ENCODE data around the gene KCNQ4.

Gene KCNQ4

GRCh38 chr1:40823345-40823744 lies 39.8 kb downstream of the KCNQ4 start:
- no peak overlapping the region for H3K4me3 ChIP-seq (ENCODE audit: low read depth, low read length)
- ChIA-PET CTCF (interaction anchor here (0.7 kb wide), 1 partner anchor 213 kb away, joined by 3 read pairs; no protein-coding TSS in a partner anchor), POLR2A (no interaction called here)
- no peak for TF ChIP-seq CTCF (IDR thresholded peaks at IDR 0.05; ENCODE audit: insufficient read depth, low read length, missing control alignments)
- no peak for DNase-seq (ENCODE audit: low read depth, low spot score)

- ChIA-PET POLR2A (interaction anchor here (1.5 kb wide), 1 partner anchor 132 kb away, joined by 5 read pairs; the partner anchor contains the start of gene NFYC), CTCF (interaction anchor here (0.7 to 1.9 kb wide), 2 partner anchors 126 to 213 kb away, joined by 3 to 7 read pairs; no protein-coding TSS in a partner anchor)
- DNase-seq (ENCODE audit: low read depth, low spot score) = no peak
- no peak overlapping the region for H3K4me3 ChIP-seq (ENCODE audit: low read depth, low read length)
- TF ChIP-seq CTCF (IDR thresholded peaks at IDR 0.05; ENCODE audit: insufficient read depth, low read length, missing control alignments) = no peak
These were observed 40.4 kb downstream of the KCNQ4 start for GRCh38 chr1:40823983-40824382.

GRCh38 chr1:40824591-40825434 lies 41.2 kb downstream of the KCNQ4 start:
- ChIA-PET POLR2A (interaction anchor here (1.5 kb wide), 1 partner anchor 133 kb away, joined by 5 read pairs; the partner anchor contains the start of gene NFYC), CTCF (interaction anchor here (1.0 to 1.9 kb wide), 4 partner anchors 20 to 125 kb away, joined by 3 to 9 read pairs (median 6); no protein-coding TSS in a partner anchor)
- TF ChIP-seq CTCF (IDR thresholded peaks at IDR 0.05; ENCODE audit: insufficient read depth, low read length, missing control alignments) = no peak
- no peak overlapping the region for H3K4me3 ChIP-seq (ENCODE audit: low read depth, low read length)
- DNase-seq (ENCODE audit: low read depth, low spot score) = peak; percentile 49

- no peak for DNase-seq (ENCODE audit: low read depth, low spot score)
- no peak overlapping the region for H3K4me3 ChIP-seq (ENCODE audit: low read depth, low read length)
- CTCF ChIA-PET = interaction anchor here (1.0 to 1.9 kb wide), 4 partner anchors 20 to 124 kb away, joined by 3 to 9 read pairs (median 6); no protein-coding TSS in a partner anchor
- TF ChIP-seq CTCF (IDR thresholded peaks at IDR 0.05; ENCODE audit: insufficient read depth, low read length, missing control alignments) = no peak
- POLR2A ChIA-PET = interaction anchor here (1.5 kb wide), 1 partner anchor 134 kb away, joined by 5 read pairs; the partner anchor contains the start of gene NFYC
These were observed 41.8 kb downstream of the KCNQ4 start for GRCh38 chr1:40825435-40825788.

GRCh38 chr1:40825996-40826395 lies 42.4 kb downstream of the KCNQ4 start:
- DNase-seq (ENCODE audit: low read depth, low spot score) = no peak
- TF ChIP-seq CTCF (IDR thresholded peaks at IDR 0.05; ENCODE audit: insufficient read depth, low read length, missing control alignments) = no peak
- POLR2A ChIA-PET = interaction anchor here (0.6 kb wide), 1 partner anchor 135 kb away, joined by 3 read pairs; the partner anchor contains the start of gene NFYC
- CTCF ChIA-PET = interaction anchor here (1.5 to 1.9 kb wide), 3 partner anchors 23 to 124 kb away, joined by 3 to 9 read pairs (median 7); no protein-coding TSS in a partner anchor
- no peak overlapping the region for H3K4me3 ChIP-seq (ENCODE audit: low read depth, low read length)

- TF ChIP-seq CTCF (IDR thresholded peaks at IDR 0.05; ENCODE audit: insufficient read depth, low read length, missing control alignments) = no peak
- POLR2A ChIA-PET = no interaction called here
- CTCF ChIA-PET = interaction anchor here (1.5 kb wide), 1 partner anchor 55 kb away, joined by 3 read pairs; no protein-coding TSS in a partner anchor
- DNase-seq (ENCODE audit: low read depth, low spot score) = no peak
- no peak overlapping the region for H3K4me3 ChIP-seq (ENCODE audit: low read depth, low read length)
These were observed 46.2 kb downstream of the KCNQ4 start for GRCh38 chr1:40829631-40830245.

Data from AG04449 (cell line).